Activated effector memory CD4-positive, alpha-beta T cell treated with Interleukin-2 at 50 U/mL for 16 hours (primary cell): Measurements from ENCODE around the gene USH2A.
"Not testable (repeated sequence)": the region's sequence is repeated elsewhere in the genome, so short reads cannot be mapped to it uniquely, and the experiment has no call there.

Source experiments
- DNase-seq: peaks from one replicate; pipeline ENCODE4 v3.0.0-alpha.2; 2020

USH2A gene

GRCh38 chr1:216390956-216391355 is 32.3 kb downstream of the USH2A start:
- DNase-seq = no peak

DNA sequence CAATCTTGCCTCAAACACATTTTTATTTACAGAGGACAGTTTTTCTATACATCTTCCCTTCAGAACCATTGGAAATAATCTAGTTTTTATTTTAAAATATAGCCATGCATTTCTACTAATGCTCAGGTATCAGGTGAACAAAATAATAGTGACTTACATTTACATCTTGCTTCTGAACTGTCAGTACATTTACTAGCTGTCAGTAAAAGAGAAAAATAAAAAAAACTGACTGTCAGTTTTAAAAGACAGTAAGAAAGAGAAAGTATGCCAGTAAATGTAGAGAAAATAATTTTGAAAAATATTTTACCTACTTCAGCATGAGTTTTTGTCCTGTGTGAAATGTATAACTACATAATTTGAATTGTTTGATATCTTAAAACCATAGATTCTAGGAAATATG is 33.5 kb downstream of the USH2A start:
- DNase-seq = no peak

- no peak for DNase-seq
These were observed 34.7 kb downstream of the USH2A start for GRCh38 chr1:216388558-216388957.

DNA sequence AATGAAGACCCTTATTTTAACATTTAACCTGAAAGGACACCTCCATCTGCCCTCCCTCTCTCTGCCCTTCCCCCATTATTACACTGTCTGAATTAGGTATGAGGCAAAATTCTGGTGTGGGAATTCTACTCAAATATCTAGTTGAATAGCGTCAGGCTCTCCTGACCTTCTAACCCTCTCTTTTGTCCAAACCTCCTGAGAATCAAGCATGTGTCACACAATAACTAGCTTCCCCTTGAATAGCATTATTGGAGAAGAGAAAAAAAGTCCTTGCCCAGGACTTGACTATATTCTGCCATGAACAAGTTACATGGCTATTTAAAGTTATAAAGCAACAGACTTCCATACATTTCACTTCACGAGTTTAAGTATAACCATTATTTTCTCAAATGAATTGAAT is 35.5 kb downstream of the USH2A start:
- DNase-seq = no peak

DNA sequence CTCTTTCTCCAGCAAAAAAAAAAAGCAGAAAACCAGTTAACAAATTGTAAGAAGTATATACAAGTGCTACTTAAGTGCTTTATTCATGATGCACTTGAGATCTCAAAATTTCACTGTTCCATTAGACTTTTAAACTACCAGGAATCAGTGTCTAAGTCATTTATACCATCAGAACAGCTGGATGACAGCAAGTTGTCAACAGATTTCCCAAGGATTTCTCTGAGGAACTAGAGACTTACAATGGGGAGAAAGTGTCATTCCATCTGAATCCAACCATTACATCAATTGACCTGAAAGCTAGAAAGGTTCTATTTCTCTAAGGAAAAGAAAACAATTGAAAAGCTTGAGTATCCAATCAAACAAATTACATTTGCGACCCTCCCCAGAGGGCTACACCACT is 43.8 kb downstream of the USH2A start:
- DNase-seq = no peak

GRCh38 chr1:216368249-216368648 is 55.0 kb downstream of the USH2A start:
- DNase-seq = no peak

DNA sequence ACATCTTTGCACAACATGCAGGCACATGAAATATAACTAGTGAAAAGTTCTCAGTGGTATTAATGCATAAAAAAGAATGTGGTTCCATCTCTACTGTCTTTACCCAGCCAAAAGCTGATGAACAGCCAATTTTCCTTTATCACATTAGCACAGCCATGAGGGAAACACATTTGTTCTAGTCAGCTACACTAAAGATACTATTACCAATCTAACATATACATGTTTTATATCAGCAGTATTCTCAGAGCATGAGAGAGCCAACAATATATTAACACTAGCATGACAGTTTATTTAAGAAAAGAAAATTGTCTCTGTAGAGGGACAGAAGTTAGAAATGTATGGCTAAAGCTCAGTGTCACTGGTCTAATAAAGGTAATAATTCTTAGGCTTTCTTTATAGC is 56.3 kb downstream of the USH2A start:
- no peak for DNase-seq

- DNase-seq = no peak
These were observed 66.3 kb downstream of the USH2A start for GRCh38 chr1:216356945-216357344.

DNA sequence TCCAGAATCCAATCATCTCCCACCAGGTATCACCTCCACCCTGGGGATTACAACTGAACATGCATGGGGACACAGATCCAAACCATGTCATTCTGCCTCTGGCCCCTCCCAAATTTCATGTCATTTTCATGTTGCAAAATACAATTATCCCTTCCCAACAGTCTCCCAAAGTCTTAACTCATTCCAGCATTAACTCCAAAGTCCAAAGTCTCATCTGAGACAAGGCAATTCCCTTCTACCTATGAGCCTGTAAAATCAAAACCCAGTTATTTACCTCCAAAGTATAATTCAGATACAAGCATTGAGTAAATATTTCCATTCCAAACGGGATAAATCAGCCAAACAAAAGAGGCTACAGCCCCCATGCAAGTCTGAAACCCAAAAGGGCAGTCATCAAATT is 73.1 kb downstream of the USH2A start:
- DNase-seq = no peak

- DNase-seq = no peak
These were observed 76.7 kb downstream of the USH2A start for GRCh38 chr1:216346526-216346925.

GRCh38 chr1:216340542-216340941 is 82.7 kb downstream of the USH2A start:
- not testable (repeated sequence) for DNase-seq

GRCh38 chr1:216332462-216332861 is 90.8 kb downstream of the USH2A start:
- DNase-seq = no peak

DNA sequence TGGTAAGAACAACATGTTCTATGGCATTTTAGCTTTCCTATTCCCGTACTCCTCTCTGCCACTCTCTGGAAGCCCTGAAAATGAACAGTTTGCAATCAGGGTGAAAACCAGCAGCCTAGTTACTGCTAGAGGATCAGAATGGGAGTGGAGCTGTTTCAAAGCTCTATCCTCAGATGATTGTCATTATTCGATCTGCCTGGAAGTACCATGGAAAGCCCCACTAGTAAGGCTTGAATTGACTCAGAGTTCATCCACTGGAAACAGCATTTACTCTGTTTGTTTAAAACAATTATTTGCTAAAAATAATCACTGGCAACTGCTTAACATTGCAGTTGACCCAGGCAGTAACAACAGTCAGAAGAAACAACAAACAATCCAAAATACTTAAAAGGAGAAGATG is 91.2 kb downstream of the USH2A start:
- no peak for DNase-seq

GRCh38 chr1:216331211-216331610 is 92.0 kb downstream of the USH2A start:
- DNase-seq = no peak

GRCh38 chr1:216330262-216330661 is 93.0 kb downstream of the USH2A start:
- no peak for DNase-seq

DNA sequence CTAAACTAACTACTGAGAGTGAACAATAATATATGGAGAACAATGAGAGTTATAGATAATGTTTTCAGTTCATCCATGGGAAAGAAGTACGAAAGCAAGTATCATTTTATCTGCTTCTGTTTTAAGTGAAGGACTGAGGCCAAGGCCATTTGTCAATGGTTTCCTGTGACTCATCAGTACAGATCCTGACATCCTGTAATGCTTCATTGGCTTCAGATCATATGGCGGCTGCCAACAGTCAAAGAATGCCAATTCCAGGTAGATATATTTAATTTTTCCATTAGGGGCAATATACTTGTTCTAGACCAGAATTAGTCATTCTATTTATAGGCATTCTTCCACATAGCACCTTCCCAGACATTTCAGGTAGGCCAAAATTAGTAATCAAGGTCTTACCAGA is 97.3 kb downstream of the USH2A start:
- no peak for DNase-seq

- DNase-seq = no peak
These were observed 97.9 kb downstream of the USH2A start for GRCh38 chr1:216325336-216325735.

GRCh38 chr1:216323344-216323743 is 99.9 kb downstream of the USH2A start:
- no peak for DNase-seq

DNA sequence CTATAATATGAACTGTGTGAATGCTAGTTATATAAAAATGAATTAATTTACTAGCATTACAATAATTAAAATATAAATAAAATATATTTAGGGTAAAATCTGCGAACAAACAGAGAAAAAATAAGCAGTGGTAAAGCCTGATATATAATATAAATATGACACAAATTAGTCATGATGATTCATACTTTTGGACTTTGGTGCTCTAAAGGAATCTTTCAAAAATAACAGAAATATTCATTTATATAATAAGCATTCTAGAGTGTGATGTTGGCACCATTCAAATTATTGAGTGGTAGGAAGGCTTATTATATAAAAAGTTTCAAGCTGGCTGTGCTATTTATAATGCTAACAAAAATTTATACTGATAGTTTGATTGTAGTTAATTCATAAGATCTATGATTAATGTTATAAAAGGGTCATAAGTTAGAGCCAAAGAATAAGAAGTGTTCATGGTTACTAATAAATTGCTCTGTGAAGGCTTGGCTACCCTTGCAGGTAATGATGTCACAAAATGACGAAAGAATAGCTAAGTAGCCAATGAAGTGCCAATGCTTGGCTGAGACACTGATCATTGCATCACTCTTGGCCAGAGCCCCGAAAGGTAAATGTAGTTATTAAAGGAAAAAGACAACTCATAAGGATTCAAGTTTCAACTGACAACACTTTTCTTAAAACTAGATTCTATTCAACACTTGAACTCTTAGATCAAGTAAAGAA is 108.7 kb downstream of the USH2A start:
- no peak for DNase-seq

DNA sequence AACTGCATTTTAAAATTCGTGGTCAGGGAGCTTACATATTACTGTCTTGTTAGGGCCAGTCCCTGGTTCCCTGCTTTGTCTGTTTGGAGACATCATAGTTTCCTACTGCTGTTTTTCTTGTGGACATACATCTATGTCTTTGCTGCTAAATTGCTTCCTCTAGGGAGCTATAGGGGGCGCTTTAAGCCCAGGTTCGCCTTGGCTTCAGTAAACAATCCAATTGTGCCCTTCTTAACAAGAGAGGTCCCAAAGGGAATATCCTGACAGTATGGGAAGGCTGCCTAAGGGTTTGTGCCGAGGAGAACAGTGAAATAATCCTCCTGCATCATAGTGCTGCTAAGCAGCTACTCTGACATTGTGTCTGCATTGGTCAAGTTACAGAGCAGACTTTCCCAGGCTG is 112.5 kb downstream of the USH2A start:
- DNase-seq = no peak

DNA sequence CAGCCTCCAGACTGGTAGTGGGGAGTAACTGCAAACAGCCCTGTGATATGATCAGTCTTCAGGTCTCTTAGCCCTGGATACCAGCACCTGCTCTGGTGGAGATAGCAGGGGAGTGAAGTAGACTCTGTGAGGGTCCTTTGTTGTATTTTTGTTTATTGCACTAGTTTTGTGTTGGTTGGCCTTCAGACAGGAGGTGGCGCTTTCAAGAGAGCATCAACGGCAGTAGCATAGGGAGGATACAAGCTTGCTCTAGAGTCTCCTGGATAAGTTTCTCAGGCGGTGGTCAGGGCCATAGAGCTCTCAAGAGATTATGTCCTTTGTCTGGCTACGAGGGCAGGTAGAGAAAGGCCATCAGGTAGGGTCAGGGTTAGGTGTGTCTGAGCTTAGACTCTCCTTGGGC is 116.4 kb downstream of the USH2A start:
- DNase-seq = no peak

DNA sequence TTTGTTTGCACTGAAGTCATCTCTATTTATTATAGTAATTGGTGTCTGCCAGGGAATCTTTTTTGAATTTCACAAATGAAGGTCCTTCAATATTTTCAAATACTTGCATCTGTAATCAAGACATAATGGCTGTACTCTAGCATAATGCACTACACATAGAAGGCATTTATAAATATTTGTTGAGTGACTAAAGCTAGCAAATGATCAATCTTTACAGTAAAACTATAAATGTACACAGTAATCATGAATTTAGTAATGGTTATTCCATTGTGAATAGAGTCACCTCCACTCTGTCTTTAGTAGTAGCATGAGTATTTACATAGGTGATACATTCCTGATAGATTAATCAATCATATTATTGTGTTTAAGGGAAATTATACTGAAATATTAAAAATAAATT is 119.6 kb downstream of the USH2A start:
- no peak for DNase-seq

GRCh38 chr1:216293683-216294082 is 129.6 kb downstream of the USH2A start:
- no peak for DNase-seq

DNA sequence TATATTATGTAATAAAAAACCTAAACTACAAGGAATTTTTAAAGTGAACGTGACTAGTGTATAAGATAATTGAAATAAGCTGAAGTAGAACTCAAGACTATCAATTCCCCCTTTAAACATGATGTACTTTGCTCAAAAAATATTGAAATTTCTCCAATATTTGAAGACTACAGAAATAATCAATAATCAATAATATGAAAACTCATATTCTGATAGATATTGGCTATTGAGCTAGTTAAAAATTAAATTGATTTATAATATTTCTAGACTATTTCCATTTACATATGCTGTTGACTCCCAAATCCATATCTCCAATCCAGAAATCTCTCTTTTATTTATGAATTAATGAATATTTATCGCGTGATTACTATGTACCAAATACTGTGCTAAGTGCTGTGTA is 133.2 kb downstream of the USH2A start:
- no peak for DNase-seq

- no peak for DNase-seq
These were observed 138.2 kb downstream of the USH2A start for GRCh38 chr1:216285052-216285451.

- no peak for DNase-seq
These were observed 141.5 kb downstream of the USH2A start for GRCh38 chr1:216281757-216282156.
